KMS-11 (cell line): ENCODE measurements around the gene NXT1.

Source experiments
- H2AFZ ChIP-seq: fragments of 200-600 bp; sonication (generic); 2 replicates; pipeline ENCODE4 v1.6.1; 2016; ENCODE audit warnings: antibody characterized with exemption, mixed run types, low read depth
- H3K27ac ChIP-seq: fragments of 200-600 bp; sonication (generic); 2 replicates; pipeline ENCODE4 v1.6.1; 2016; ENCODE audit warnings: mild to moderate bottlenecking, mixed run types
- H3K27me3 ChIP-seq: fragments of 200-600 bp; sonication (generic); 2 replicates; pipeline ENCODE4 v1.6.1; 2017; ENCODE audit warnings: mild to moderate bottlenecking, low read depth, mixed run types, moderate library complexity; ENCODE audit not compliant: insufficient read depth
- H3K36me3 ChIP-seq: fragments of 200-600 bp; sonication (generic); 2 replicates; pipeline ENCODE4 v1.6.1; 2017; ENCODE audit warnings: mild to moderate bottlenecking, mixed run types; ENCODE audit not compliant: insufficient read depth
- H3K4me1 ChIP-seq: fragments of 200-600 bp; sonication (generic); 2 replicates; pipeline ENCODE4 v1.6.1; 2016; ENCODE audit warnings: mild to moderate bottlenecking, low read depth, mixed run types; ENCODE audit not compliant: poor library complexity, severe bottlenecking
- H3K4me2 ChIP-seq: fragments of 200-600 bp; sonication (generic); 2 replicates; pipeline ENCODE4 v1.7.0; 2016; ENCODE audit warnings: mild to moderate bottlenecking, mixed run types
- H3K4me3 ChIP-seq: fragments of 200-600 bp; sonication (generic); IDR thresholded peaks from 2 replicates; pipeline ENCODE4 v1.6.1; 2017; ENCODE audit warnings: low read depth, low read length, mixed read lengths; ENCODE audit not compliant: insufficient read depth
- H3K79me2 ChIP-seq: fragments of 200-600 bp; sonication (generic); 2 replicates; pipeline ENCODE4 v1.6.1; 2016; ENCODE audit warnings: low read depth, mixed run types; ENCODE audit not compliant: insufficient read depth
- H3K9ac ChIP-seq: fragments of 200-600 bp; sonication (generic); 2 replicates; pipeline ENCODE4 v1.6.1; 2016; ENCODE audit warnings: mild to moderate bottlenecking, mixed run types
- H4K20me1 ChIP-seq: fragments of 200-600 bp; sonication (generic); 2 replicates; pipeline ENCODE4 v1.6.1; 2016; ENCODE audit warnings: mild to moderate bottlenecking, mixed run types; ENCODE audit not compliant: insufficient read depth
- TF ChIP-seq, protein P1 (sequence below): fragments of 200-600 bp; sonication (generic); conservative IDR thresholded peaks from 2 replicates; pipeline ENCODE4 v1.6.1; 2017; ENCODE audit warnings: low read depth, mild to moderate bottlenecking, antibody characterized with exemption, low read length, moderate library complexity, mixed read lengths

The NXT1 gene

DNA sequence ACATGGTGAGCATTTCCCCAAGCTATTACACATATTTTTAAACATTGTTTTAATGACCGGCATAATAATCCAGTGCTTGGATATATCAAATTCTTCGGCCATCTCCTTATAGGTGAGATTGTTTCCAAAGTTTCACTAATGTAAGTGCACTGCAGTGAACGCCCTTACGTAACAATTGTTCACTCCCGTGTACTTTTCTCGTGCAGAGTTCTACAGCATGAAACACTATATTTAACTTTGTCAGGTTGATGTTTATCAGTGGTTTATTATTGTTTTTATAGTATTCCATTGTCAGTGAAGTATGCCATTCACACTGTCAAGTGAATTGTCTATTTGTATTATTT is 7.9 kb downstream of the NXT1 start:
- TF ChIP-seq, protein P1, sequence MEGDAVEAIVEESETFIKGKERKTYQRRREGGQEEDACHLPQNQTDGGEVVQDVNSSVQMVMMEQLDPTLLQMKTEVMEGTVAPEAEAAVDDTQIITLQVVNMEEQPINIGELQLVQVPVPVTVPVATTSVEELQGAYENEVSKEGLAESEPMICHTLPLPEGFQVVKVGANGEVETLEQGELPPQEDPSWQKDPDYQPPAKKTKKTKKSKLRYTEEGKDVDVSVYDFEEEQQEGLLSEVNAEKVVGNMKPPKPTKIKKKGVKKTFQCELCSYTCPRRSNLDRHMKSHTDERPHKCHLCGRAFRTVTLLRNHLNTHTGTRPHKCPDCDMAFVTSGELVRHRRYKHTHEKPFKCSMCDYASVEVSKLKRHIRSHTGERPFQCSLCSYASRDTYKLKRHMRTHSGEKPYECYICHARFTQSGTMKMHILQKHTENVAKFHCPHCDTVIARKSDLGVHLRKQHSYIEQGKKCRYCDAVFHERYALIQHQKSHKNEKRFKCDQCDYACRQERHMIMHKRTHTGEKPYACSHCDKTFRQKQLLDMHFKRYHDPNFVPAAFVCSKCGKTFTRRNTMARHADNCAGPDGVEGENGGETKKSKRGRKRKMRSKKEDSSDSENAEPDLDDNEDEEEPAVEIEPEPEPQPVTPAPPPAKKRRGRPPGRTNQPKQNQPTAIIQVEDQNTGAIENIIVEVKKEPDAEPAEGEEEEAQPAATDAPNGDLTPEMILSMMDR, result no peak
- peaks cover 32% of the 10 kb centered on the region for H3K4me1 ChIP-seq
- H3K4me2 ChIP-seq, result peak overlapping the region; percentile 51; the same call in 1 of the 2 replicates
- no peaks in the 10 kb centered on the region for H3K36me3 ChIP-seq
- H2AFZ ChIP-seq, result peak overlapping the region; percentile 47
- no peaks in the 10 kb centered on the region for H4K20me1 ChIP-seq
- H3K27me3 ChIP-seq, result no peaks in the 10 kb centered on the region
- no peak overlapping the region for H3K9ac ChIP-seq
- no peak overlapping the region for H3K27ac ChIP-seq
- peaks cover 24% of the 10 kb centered on the region for H3K79me2 ChIP-seq
- no peak overlapping the region for H3K4me3 ChIP-seq

DNA sequence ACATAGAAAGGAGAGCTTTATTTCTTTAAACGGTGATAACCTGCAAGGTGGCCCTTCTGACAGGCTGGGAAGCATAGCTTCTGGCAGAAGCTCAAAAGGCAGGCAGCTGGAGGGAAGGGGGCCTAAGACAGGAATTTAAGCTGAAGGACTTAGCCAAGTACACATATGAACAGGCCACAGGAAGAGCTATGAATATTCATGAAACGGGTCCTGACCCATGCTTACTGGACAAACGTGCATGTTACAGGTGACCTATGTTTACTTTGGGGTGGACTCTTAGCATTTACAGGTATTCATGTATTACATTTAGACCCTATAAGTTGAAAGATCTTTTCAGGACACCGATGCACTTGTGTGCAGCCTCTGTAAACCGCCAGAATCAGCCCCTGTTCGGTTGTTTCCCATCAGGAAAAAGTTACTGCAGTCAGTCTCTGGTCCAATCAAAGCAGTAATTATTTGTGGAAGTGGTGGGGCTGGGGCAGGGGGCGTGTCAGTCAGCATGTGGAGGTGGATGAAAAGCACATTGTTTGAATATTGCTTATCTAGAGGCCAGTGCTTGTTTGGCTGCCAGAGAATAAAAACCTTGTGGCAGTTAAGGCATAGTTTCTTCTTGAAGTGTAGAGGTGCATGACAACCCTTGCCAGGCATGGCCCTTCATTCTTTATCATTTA is 8.5 kb downstream of the NXT1 start:
- peaks cover 37% of the 10 kb centered on the region for H3K4me1 ChIP-seq
- no peak overlapping the region for H3K27ac ChIP-seq
- no peak overlapping the region for H3K4me3 ChIP-seq
- H2AFZ ChIP-seq, result peak overlapping the region; percentile 47; the same call in 1 of the 2 replicates
- TF ChIP-seq, protein P1, result no peak
- no peaks in the 10 kb centered on the region for H3K36me3 ChIP-seq
- no peaks in the 10 kb centered on the region for H3K27me3 ChIP-seq
- H3K4me2 ChIP-seq, result peak overlapping the region; percentile 51; the same call in 1 of the 2 replicates
- H4K20me1 ChIP-seq, result no peaks in the 10 kb centered on the region
- H3K79me2 ChIP-seq, result peaks cover 22% of the 10 kb centered on the region
- no peak overlapping the region for H3K9ac ChIP-seq

DNA sequence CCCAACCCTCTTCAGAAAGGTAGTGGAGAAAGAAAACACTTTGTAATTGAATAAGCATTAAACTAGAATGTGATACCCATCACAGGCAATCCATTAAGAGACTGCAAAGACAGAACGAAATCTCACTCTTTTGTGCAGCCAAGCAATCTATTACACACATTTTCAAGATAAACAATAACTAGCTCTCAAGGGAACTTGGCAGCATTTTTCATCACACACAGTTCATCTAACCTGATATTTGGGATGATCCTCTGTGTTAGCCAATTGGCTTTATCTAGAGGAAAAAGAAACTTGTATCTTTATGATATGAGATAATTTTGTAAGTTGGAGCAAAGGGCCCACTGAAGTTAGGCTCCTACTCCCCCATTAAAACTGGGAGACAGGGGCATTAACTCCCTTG is 9.9 kb downstream of the NXT1 start:
- Histone ChIP-seq H3K36me3 (no peaks in the 10 kb centered on the region), H3K27ac (peak overlapping the region; percentile 76; the same call in 1 of the 2 replicates), H3K79me2 (peaks cover 17% of the 10 kb centered on the region), H3K9ac (no peak overlapping the region), H2AFZ (no peak overlapping the region), H3K4me1 (peaks cover 38% of the 10 kb centered on the region), H3K27me3 (no peaks in the 10 kb centered on the region), H4K20me1 (no peaks in the 10 kb centered on the region), H3K4me2 (peak overlapping the region; percentile 74; the same call in 1 of the 2 replicates), H3K4me3 (no peak overlapping the region)
- TF ChIP-seq, protein P1, result no peak

DNA sequence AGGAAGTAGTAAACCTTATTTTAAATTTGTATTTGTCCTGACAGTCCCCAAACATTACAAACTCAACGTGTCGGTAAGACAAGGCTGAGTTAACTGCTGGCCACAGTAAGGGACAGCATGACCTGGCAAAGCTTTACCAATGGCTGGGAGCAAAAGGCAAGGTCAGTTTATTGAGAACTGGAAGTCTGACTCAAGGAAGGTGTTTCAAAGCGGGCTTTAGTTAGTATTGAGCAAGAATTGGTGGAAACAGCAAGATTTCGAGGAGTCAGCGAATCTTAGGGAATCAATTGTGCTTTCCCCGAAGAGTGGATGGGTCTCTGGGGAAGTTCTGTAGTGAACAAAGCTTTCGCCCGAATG is 10.5 kb downstream of the NXT1 start:
- Histone ChIP-seq H3K27ac (peak overlapping the region; percentile 76), H3K4me2 (peak overlapping the region; percentile 74), H3K4me1 (peaks cover 38% of the 10 kb centered on the region), H3K9ac (peak overlapping the region; percentile 75), H3K79me2 (peaks cover 19% of the 10 kb centered on the region), H4K20me1 (no peaks in the 10 kb centered on the region), H3K4me3 (no peak overlapping the region), H2AFZ (peak overlapping the region; percentile 36), H3K36me3 (no peaks in the 10 kb centered on the region), H3K27me3 (no peaks in the 10 kb centered on the region)
- TF ChIP-seq, protein P1, result no peak
